GM06990 (cell line): Measurements from ENCODE around the gene LCE1C.

Source experiments
- DNase-seq: peaks from one replicate; pipeline ENCODE4 v3.0.0-alpha.2; 2011; ENCODE audit not compliant: insufficient read length; ENCODE audit errors: extremely low read depth
- H3K27me3 ChIP-seq: replicated peaks from 2 replicates; pipeline ENCODE4 v1.6.0; 2011; ENCODE audit warnings: low read length; ENCODE audit not compliant: control insufficient read depth, insufficient read depth
- H3K36me3 ChIP-seq: 2 replicates; pipeline ENCODE4 v1.5.1; 2011; ENCODE audit warnings: low read length; ENCODE audit not compliant: control insufficient read depth, insufficient read depth
- H3K4me3 ChIP-seq: replicated peaks from 2 replicates; pipeline ENCODE4 v1.5.1; 2011; ENCODE audit warnings: low read depth, mild to moderate bottlenecking, control low read depth, low read length
- CTCF ChIP-seq: IDR thresholded peaks from 2 replicates; pipeline ENCODE4 v1.5.1; 2011; ENCODE audit warnings: low read length, control low read depth, mild to moderate bottlenecking, inconsistent platforms; ENCODE audit not compliant: insufficient read depth, poor library complexity, severe bottlenecking

The LCE1C gene

GRCh38 chr1:152796421-152796820 is 10.0 kb downstream of the LCE1C start, which contains the start of gene LCE1D:
TSS of gene LCE1D (plus strand) at chr1:152796721. CDS start at chr1:152797795, 1,074 bp downstream.
- no peak within 1 kb of the TSS for H3K4me3 ChIP-seq
- H3K36me3 ChIP-seq: no peaks in the 10 kb centered on the region
- no peaks in the 10 kb centered on the region for H3K27me3 ChIP-seq
- DNase-seq: no peak
- TF ChIP-seq CTCF: no peak

GRCh38 chr1:152795686-152796085 is 10.8 kb downstream of the LCE1C start:
- TF ChIP-seq CTCF: no peak
- H3K4me3 ChIP-seq: no peak overlapping the region
- H3K27me3 ChIP-seq: no peaks in the 10 kb centered on the region
- no peak for DNase-seq
- H3K36me3 ChIP-seq: no peaks in the 10 kb centered on the region

GRCh38 chr1:152786077-152786476 is 20.4 kb downstream of the LCE1C start, which contains the start of gene LCE1E:
TSS of gene LCE1E (plus strand) at chr1:152786257. CDS start at chr1:152787300, 1,043 bp downstream.
- no peak for TF ChIP-seq CTCF
- peak within 1 kb of the TSS; percentile 42 for H3K4me3 ChIP-seq
- no peaks in the 10 kb centered on the region for H3K27me3 ChIP-seq
- H3K36me3 ChIP-seq: no peaks in the 10 kb centered on the region
- DNase-seq: peak; percentile 6

- no peaks in the 10 kb centered on the region for H3K36me3 ChIP-seq
- DNase-seq: no peak
These were observed 23.4 kb downstream of the LCE1C start for GRCh38 chr1:152783095-152783494.

GRCh38 chr1:152777510-152778137 is 28.8 kb downstream of the LCE1C start:
- Histone ChIP-seq H3K36me3 (no peaks in the 10 kb centered on the region), H3K4me3 (no peak overlapping the region), H3K27me3 (no peaks in the 10 kb centered on the region; the same call in 1 of the 2 replicates)
- no peak for DNase-seq
- TF ChIP-seq CTCF: peak; percentile 70

More at GRCh38 chr1:152783095-152783494, 23.4 kb downstream of the LCE1C start:
- no peaks in the 10 kb centered on the region; the same call in 1 of the 2 replicates for H3K27me3 ChIP-seq
- TF ChIP-seq CTCF: no peak
- no peak overlapping the region for H3K4me3 ChIP-seq
